Endothelial cell (in vitro differentiated cells): ENCODE data around the gene GNAQ. TPM values are rescaled to one million over a fixed set of nuclear protein-coding genes. Genes with fewer than 3 reads are reported as not detected.

Experiments
- DNase-seq: peaks from one replicate; pipeline ENCODE4 v3.0.0; 2021; ENCODE audit warnings: low spot score
- H3K27ac Mint-ChIP-seq: one replicate; pipeline ENCODE4 v1.8.0; 2021; ENCODE audit warnings: mixed read lengths, inconsistent platforms; ENCODE audit not compliant: unreplicated experiment
- H3K27me3 Mint-ChIP-seq: one replicate; pipeline ENCODE4 v1.8.0; 2021; ENCODE audit warnings: mild to moderate bottlenecking, moderate library complexity, mixed read lengths, inconsistent platforms; ENCODE audit not compliant: unreplicated experiment
- H3K36me3 Mint-ChIP-seq: one replicate; pipeline ENCODE4 v1.8.0; 2021; ENCODE audit warnings: mild to moderate bottlenecking, low read depth, mixed read lengths, inconsistent platforms; ENCODE audit not compliant: unreplicated experiment
- H3K4me1 Mint-ChIP-seq: one replicate; pipeline ENCODE4 v1.8.0; 2021; ENCODE audit warnings: mild to moderate bottlenecking, mixed read lengths, inconsistent platforms; ENCODE audit not compliant: unreplicated experiment
- H3K4me3 Mint-ChIP-seq: one replicate; pipeline ENCODE4 v1.8.0; 2021; ENCODE audit warnings: mild to moderate bottlenecking, mixed read lengths, inconsistent platforms; ENCODE audit not compliant: unreplicated experiment
- H3K9me3 Mint-ChIP-seq: one replicate; pipeline ENCODE4 v1.8.0; 2021; ENCODE audit warnings: mixed read lengths, inconsistent platforms; ENCODE audit not compliant: unreplicated experiment
- total RNA-seq: library from RNA; stranded (reverse); fragmentation: NEBNext Ultra II Directional; extraction: Animal tissue kit (Norgen Biotek cat#: 25700); gene quantifications from one replicate; pipeline ENCODE4 v1.2.1, GENCODE V29; 2021; ENCODE audit not compliant: unreplicated experiment
- TF ChIP-seq, protein P1 (sequence below): fragments of 200-600 bp; sonication (generic); IDR thresholded peaks from one replicate; pipeline ENCODE4 v1.5.0; 2021; ENCODE audit warnings: antibody characterized with exemption; ENCODE audit not compliant: unreplicated experiment

The GNAQ gene
- total RNA-seq, 1 donor from 2014 or later, result 94.6 TPM

DNA sequence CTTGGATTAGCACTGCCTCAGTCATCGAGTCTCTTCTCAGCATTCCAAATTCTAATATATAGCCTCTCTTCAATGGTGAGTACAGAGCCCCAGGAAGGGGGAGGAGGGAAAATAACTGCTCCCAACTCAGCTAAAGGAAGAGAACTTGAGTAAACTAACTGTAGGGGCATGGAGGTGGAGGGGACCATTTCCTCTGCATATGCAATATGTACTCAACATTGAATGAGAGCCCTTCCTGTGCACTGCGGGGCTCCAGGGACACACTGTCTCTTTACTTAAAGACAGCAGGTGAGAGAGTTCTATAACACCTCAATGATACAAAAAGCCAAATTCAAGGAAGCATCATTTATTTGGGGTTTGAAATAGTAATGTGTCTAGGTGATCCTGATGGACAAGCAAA is 75.1 kb downstream of the GNAQ start:
- Mint-ChIP-seq H3K4me3 (no peak overlapping the region), H3K4me1 (peaks cover 35% of the 10 kb centered on the region), H3K27ac (peak overlapping the region; percentile 82)

DNA sequence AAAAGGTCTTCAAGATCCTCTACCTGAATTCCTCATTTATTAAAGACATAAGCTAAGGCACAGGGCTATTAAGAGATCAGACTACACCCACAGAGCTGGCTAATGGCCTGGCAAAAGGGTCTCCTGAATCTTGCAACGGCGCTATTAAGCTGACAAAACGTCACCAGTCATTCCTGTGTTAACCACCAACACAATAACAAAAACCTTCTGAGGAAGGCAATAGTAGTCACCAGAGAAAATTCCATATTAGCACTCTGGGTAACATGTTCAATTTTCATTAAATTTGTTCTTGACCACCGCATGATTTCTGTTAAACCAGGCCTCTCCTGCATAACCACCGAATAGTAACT is 77.0 kb downstream of the GNAQ start:
- Mint-ChIP-seq H3K4me3 (no peak overlapping the region), H3K4me1 (peaks cover 34% of the 10 kb centered on the region)

More for the DNA sequence above, 75.1 kb downstream of the GNAQ start:
- no peaks in the 10 kb centered on the region for H3K27me3 Mint-ChIP-seq
- H3K9me3 Mint-ChIP-seq, result no peaks in the 10 kb centered on the region
- no peak for DNase-seq
- H3K36me3 Mint-ChIP-seq, result peaks cover 3% of the 10 kb centered on the region
- TF ChIP-seq, protein P1, sequence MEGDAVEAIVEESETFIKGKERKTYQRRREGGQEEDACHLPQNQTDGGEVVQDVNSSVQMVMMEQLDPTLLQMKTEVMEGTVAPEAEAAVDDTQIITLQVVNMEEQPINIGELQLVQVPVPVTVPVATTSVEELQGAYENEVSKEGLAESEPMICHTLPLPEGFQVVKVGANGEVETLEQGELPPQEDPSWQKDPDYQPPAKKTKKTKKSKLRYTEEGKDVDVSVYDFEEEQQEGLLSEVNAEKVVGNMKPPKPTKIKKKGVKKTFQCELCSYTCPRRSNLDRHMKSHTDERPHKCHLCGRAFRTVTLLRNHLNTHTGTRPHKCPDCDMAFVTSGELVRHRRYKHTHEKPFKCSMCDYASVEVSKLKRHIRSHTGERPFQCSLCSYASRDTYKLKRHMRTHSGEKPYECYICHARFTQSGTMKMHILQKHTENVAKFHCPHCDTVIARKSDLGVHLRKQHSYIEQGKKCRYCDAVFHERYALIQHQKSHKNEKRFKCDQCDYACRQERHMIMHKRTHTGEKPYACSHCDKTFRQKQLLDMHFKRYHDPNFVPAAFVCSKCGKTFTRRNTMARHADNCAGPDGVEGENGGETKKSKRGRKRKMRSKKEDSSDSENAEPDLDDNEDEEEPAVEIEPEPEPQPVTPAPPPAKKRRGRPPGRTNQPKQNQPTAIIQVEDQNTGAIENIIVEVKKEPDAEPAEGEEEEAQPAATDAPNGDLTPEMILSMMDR, result no peak

DNA sequence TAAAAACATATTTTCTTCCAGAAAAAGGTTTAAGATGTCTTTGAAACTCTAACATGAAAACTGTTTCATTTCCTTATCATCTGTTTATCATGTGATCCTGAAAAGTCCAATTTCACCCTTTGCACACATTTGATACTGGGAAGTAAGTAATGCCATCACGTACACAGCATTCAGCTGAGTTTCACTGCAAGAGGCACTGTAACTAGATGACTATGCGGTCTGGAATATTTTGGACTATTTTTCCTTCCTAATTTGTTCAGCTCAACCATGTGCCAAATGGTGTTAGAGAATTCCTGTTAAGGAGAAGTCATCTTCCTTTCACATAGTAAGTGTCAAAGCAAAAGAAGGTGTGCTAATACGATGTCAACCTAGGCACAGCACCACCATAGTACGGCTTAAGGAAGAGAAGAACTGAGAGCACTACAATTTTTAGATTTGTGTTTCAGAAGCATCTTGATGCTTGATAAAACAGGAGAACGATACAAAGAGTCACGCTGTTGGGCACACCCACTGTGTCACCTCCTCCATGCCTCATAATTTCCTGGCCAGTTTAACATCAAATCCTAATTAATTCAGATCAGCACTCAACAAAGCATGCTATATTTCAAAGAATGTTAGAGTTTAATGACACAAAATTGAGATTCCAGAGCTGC is 77.5 kb downstream of the GNAQ start:
- TF ChIP-seq, protein P1, result no peak
- Mint-ChIP-seq H3K4me3 (no peak overlapping the region), H3K27me3 (peaks cover 2% of the 10 kb centered on the region), H3K27ac (no peak overlapping the region), H3K4me1 (peaks cover 35% of the 10 kb centered on the region), H3K36me3 (peaks cover 3% of the 10 kb centered on the region), H3K9me3 (no peaks in the 10 kb centered on the region)
- no peak for DNase-seq

More for the DNA sequence above, 77.0 kb downstream of the GNAQ start:
- no peak for DNase-seq
- Mint-ChIP-seq H3K27ac (peak overlapping the region; percentile 26), H3K27me3 (no peaks in the 10 kb centered on the region), H3K36me3 (peaks cover 3% of the 10 kb centered on the region), H3K9me3 (no peaks in the 10 kb centered on the region)
- TF ChIP-seq, protein P1, result no peak

DNA sequence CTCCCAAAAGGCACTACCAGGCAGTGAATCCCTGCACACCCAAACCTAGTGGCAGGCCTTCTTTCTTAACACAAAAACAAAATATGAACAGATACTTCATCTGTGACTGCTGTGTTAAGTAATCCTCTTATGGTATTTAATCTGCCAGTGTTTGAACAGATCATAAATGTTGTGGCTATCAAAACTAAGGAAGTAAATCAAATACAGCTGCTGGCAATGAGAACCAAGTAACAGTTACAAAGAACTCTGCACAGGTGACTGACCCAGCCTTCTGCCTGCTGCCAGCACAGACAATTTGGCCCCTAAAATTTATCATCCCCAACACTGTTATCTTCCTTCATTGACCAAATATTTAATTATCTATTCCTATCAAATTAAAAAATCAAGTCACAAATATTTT is 78.0 kb downstream of the GNAQ start:
- TF ChIP-seq, protein P1, result no peak
- DNase-seq, result no peak
- peaks cover 2% of the 10 kb centered on the region for H3K27me3 Mint-ChIP-seq
- no peaks in the 10 kb centered on the region for H3K9me3 Mint-ChIP-seq
- H3K4me3 Mint-ChIP-seq, result no peak overlapping the region
- H3K27ac Mint-ChIP-seq, result no peak overlapping the region
- peaks cover 34% of the 10 kb centered on the region for H3K4me1 Mint-ChIP-seq
- peaks cover 3% of the 10 kb centered on the region for H3K36me3 Mint-ChIP-seq

DNA sequence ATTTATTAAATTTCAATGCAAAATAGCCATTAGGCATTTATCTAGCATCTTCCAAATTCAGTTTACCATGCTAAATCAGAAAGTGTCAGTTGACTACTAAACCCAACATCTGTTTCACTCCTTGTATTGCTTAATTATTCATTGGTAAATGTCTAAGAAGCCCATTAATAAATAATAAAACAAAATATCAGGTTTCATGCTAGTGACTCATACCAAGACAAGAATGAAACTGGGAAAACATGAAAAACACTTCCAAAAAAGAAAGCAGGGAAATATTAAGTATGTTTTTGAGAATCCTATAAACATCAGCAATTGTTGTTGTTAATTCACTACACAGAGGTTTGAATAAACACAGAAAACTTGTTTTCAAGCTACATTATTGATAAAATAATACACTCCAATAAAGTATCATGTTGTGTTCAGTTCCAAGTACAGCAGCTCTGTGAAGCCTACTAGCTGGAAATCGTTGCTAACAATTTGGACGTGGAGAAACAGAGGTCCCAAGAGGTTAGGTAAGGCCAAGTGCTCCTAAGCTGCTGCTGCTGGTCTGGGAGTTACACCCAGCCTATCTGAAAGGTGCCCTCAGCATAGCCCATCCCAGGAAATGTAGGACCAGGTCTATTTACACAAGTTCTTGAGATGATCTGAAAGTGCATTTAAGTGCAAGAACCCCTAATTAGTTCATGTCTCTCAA is 78.8 kb downstream of the GNAQ start:
- Mint-ChIP-seq H3K4me1 (peaks cover 32% of the 10 kb centered on the region), H3K27ac (no peak overlapping the region)

More for the DNA sequence above, 78.8 kb downstream of the GNAQ start:
- TF ChIP-seq, protein P1, result no peak
- no peak overlapping the region for H3K4me3 Mint-ChIP-seq
- H3K9me3 Mint-ChIP-seq, result no peaks in the 10 kb centered on the region
- peaks cover 3% of the 10 kb centered on the region for H3K36me3 Mint-ChIP-seq
- H3K27me3 Mint-ChIP-seq, result peaks cover 2% of the 10 kb centered on the region
- no peak for DNase-seq
